NCI-H1105 treated with DMSO at 0.1 percent for 48 hours (cell line): ENCODE results near the gene DR1.
A peak's percentile ranks its signal among the peaks of the same experiment; 100 is the strongest.

Experiments used
- DNase-seq: peaks from one replicate; lab custom pipeline; 2025; lab: John Stamatoyannopoulos, UW

DR1 gene

GRCh38 chr1:93345633-93346420 lies at the start of gene DR1:
TSS of gene DR1 (plus strand) at chr1:93345907. CDS start at chr1:93346646, 739 bp downstream.
- DNase-seq = peak; percentile 85

GRCh38 chr1:93296555-93297154 lies 49.1 kb upstream of the DR1 start:
- no peak for DNase-seq

- no peak for DNase-seq
These were observed 44.6 kb upstream of the DR1 start for GRCh38 chr1:93301131-93301530.

- DNase-seq = no peak
These were observed 43.6 kb upstream of the DR1 start for GRCh38 chr1:93302078-93302477.

- DNase-seq = peak; percentile 70
These were observed 41.0 kb upstream of the DR1 start for GRCh38 chr1:93304716-93305138.

- DNase-seq = no peak
These were observed 38.8 kb upstream of the DR1 start for GRCh38 chr1:93306920-93307319.

GRCh38 chr1:93313026-93313425 lies 32.7 kb upstream of the DR1 start:
- no peak for DNase-seq

GRCh38 chr1:93317207-93317606 lies 28.5 kb upstream of the DR1 start:
- no peak for DNase-seq

GRCh38 chr1:93317943-93318342 lies 27.8 kb upstream of the DR1 start:
- DNase-seq = no peak

- no peak for DNase-seq
These were observed 24.0 kb upstream of the DR1 start for GRCh38 chr1:93321720-93322119.

GRCh38 chr1:93322349-93322748 lies 23.4 kb upstream of the DR1 start:
- DNase-seq = no peak

- no peak for DNase-seq
These were observed 22.4 kb upstream of the DR1 start for GRCh38 chr1:93323185-93323820.

GRCh38 chr1:93324486-93325464 lies 20.9 kb upstream of the DR1 start:
- no peak for DNase-seq

- DNase-seq = no peak
These were observed 16.6 kb upstream of the DR1 start for GRCh38 chr1:93328809-93329760.

GRCh38 chr1:93330196-93330595 lies 15.5 kb upstream of the DR1 start:
- no peak for DNase-seq

GRCh38 chr1:93330617-93331016 lies 15.1 kb upstream of the DR1 start:
- no peak for DNase-seq

- no peak for DNase-seq
These were observed 14.3 kb upstream of the DR1 start for GRCh38 chr1:93331412-93331811.

GRCh38 chr1:93332368-93332767 lies 13.3 kb upstream of the DR1 start:
- DNase-seq = no peak

GRCh38 chr1:93338387-93339146 lies 7.1 kb upstream of the DR1 start:
- no peak for DNase-seq

GRCh38 chr1:93339171-93339697 lies 6.5 kb upstream of the DR1 start:
- DNase-seq = no peak
